Panc1 (cell line): ENCODE data around the gene IBA57. TPM values are rescaled to one million over a fixed set of nuclear protein-coding genes. Genes with fewer than 3 reads are reported as not detected.

Experiments
- ATAC-seq: fragments of 200-7000 bp; cut with Tn5 transposase; 2 replicates; pipeline ENCODE4 v1.9.1; 2020; ENCODE audit warnings: mild to moderate bottlenecking, moderate library complexity
- BruUV-seq: library from RNA; stranded (reverse); fragments of 400-500 nt; replicated peaks from 2 replicates; lab custom pipeline; 2021; lab: Mats Ljungman, UMichigan
- CTCF ChIA-PET: fragments of 300-600 bp; sonication (Branson Sonifier 250); formaldehyde crosslinking; loops from one replicate; lab custom pipeline; 2022; ENCODE audit warnings: antibody characterized with exemption; lab: Charles Lee
- POLR2A ChIA-PET: fragments of 300-600 bp; sonication (Branson Sonifier 250); formaldehyde crosslinking; loops from one replicate; lab custom pipeline; 2022; ENCODE audit warnings: antibody characterized with exemption; lab: Charles Lee
- DNase-seq: peaks from one replicate; pipeline ENCODE4 v3.0.0-alpha.2; 2010; ENCODE audit warnings: low read depth, low spot score
- H3K27ac ChIP-seq: 2 replicates; pipeline ENCODE4 v1.5.1; 2011; ENCODE audit warnings: mild to moderate bottlenecking, low read length, inconsistent platforms
- H3K27me3 ChIP-seq: fragments of 200-500 bp; sonication (Bioruptor generic); 2 replicates; pipeline ENCODE4 v1.6.0; 2014; ENCODE audit warnings: low read length, inconsistent platforms; ENCODE audit not compliant: control insufficient read depth, insufficient read depth
- H3K36me3 ChIP-seq: fragments of 200-500 bp; sonication (Bioruptor generic); 2 replicates; pipeline ENCODE4 v1.5.1; 2014; ENCODE audit warnings: inconsistent platforms, mild to moderate bottlenecking, low read length, moderate library complexity; ENCODE audit not compliant: control insufficient read depth, insufficient read depth
- H3K4me1 ChIP-seq: 2 replicates; pipeline ENCODE4 v1.5.1; 2011; ENCODE audit warnings: inconsistent platforms, mild to moderate bottlenecking, low read length, moderate library complexity; ENCODE audit not compliant: control insufficient read depth, insufficient read depth
- H3K4me3 ChIP-seq, 2 experiments: 2 replicates each; pipeline ENCODE4 v1.5.1; 2011 to 2012; ENCODE audit warnings: low read depth in 2 of 2, low read length in 2 of 2, mild to moderate bottlenecking in 2 of 2, inconsistent platforms in 1 of 2, moderate library complexity in 1 of 2
- H3K9me3 ChIP-seq: fragments of 200-500 bp; sonication (Bioruptor generic); 2 replicates; pipeline ENCODE4 v1.5.1; 2014; ENCODE audit warnings: low read depth, mild to moderate bottlenecking, inconsistent platforms, low read length, moderate library complexity; ENCODE audit not compliant: control insufficient read depth, insufficient read depth
- POLR2AphosphoS5 ChIP-seq: IDR thresholded peaks from 2 replicates; pipeline ENCODE4 v1.6.1; 2012; ENCODE audit warnings: mild to moderate bottlenecking, low read depth, low read length, moderate library complexity
- SIN3A ChIP-seq: IDR thresholded peaks from 2 replicates; pipeline ENCODE4 v1.6.1; 2012; ENCODE audit warnings: low read depth, mild to moderate bottlenecking, low read length, moderate library complexity, borderline replicate concordance; ENCODE audit not compliant: insufficient read depth
- TCF7L2 ChIP-seq: IDR thresholded peaks from 2 replicates; pipeline ENCODE4 v1.6.1; 2011; ENCODE audit warnings: mild to moderate bottlenecking, low read depth, low read length, inconsistent platforms
- in situ Hi-C: cut with HindIII; loops from 2 replicates; pipeline ENCODE4 v1.10.0; 2016; ENCODE audit warnings: low sequenced_read_pairs, low pct_unique_long_range_greater_than_20kb
- intact Hi-C: fragments of 100-400 bp; cut with micrococcal nuclease; formaldehyde crosslinking; loops from one replicate; pipeline ENCODE4 v1.10.0; 2022; ENCODE audit not compliant: unreplicated experiment
- total RNA-seq: library from RNA; stranded (reverse); gene quantifications from one replicate; pipeline ENCODE4 v1.2.1, GENCODE V29; 2021; ENCODE audit not compliant: unreplicated experiment
- TF ChIP-seq, protein P1 (sequence below): fragments of 450-650 bp; IDR thresholded peaks from 2 replicates; pipeline ENCODE4 v1.5.1; 2017; ENCODE audit warnings: mild to moderate bottlenecking
- TF ChIP-seq, protein P2 (sequence below), 2 experiments: IDR thresholded peaks; 2 replicates each; pipeline ENCODE4 v1.6.1; 2011 to 2012; ENCODE audit warnings: low read depth in 2 of 2, control low read depth in 1 of 2, low read length in 1 of 2, mild to moderate bottlenecking in 1 of 2, moderate library complexity in 1 of 2; ENCODE audit not compliant: insufficient read depth in 1 of 2

The IBA57 gene
- total RNA-seq, 1 experiment from 2014 or later: 11.3 TPM

DNA sequence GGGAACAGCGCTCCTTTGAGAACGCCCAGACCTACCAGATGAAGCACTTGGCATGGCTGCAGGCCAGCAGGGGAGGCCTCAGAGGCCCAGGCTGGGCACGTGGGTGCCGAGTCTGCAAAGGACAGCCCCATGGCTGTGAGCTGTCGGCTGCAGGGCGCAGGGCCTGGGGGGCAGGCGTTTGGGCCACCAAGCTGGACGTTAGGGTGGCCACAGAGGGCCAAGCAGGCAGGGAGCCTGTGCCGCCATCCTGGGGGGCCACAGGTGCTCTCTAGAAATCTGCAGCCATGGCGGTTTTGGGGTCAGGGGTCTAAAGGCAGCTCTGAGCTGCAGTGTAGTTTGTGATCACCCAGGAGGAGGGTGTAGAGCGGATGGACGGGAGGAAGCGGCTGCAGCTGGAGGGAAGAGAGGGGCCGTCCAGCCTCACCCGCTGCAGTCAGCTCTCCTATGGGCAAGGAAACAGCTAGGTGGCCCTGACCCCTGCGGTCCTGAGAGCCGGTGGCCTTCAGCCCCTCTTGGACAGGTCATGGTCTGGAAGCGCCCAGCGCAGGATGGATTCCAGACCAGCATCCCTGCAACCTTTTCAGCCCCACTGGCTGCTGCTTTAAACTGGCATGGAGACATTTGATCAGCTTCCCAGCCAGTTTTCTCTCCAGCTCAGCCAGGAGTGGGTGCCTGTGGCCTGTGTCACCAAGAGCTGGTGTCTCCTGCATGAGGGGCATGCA is 11.0 kb downstream of the IBA57 start:
- DNase-seq (no peak), ATAC-seq (no peak)
- intact Hi-C loops: no loop called here
- CTCF ChIA-PET: no interaction called here
- Histone ChIP-seq H3K4me1 (peaks cover 4% of the 10 kb centered on the region; the same call in 1 of the 2 replicates), H3K36me3 (no peaks in the 10 kb centered on the region), H3K4me3 (no peak overlapping the region), H3K27ac (no peak overlapping the region), H3K9me3 (no peaks in the 10 kb centered on the region), H3K27me3 (no peaks in the 10 kb centered on the region)
- BruUV-seq: no TSS peak
- TF ChIP-seq TCF7L2: no peak
- in situ Hi-C loops: no loop called here
- POLR2A ChIA-PET: no interaction called here

DNA sequence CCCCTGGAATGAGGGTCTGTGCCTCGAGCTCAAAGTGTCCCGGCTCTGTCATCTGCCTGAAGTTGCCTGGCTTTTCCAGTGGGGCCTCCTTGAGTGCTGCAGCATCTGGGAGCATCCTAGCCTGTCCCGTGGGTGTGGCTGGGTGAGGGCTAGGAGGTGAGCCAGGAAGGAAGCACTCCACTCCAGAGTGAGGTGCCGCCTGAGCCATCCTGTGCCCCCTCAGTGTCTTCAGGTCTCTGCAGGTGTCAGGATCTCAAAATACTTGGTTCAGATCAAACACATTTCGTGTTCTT is 11.5 kb downstream of the IBA57 start:
- TF ChIP-seq, protein P1, sequence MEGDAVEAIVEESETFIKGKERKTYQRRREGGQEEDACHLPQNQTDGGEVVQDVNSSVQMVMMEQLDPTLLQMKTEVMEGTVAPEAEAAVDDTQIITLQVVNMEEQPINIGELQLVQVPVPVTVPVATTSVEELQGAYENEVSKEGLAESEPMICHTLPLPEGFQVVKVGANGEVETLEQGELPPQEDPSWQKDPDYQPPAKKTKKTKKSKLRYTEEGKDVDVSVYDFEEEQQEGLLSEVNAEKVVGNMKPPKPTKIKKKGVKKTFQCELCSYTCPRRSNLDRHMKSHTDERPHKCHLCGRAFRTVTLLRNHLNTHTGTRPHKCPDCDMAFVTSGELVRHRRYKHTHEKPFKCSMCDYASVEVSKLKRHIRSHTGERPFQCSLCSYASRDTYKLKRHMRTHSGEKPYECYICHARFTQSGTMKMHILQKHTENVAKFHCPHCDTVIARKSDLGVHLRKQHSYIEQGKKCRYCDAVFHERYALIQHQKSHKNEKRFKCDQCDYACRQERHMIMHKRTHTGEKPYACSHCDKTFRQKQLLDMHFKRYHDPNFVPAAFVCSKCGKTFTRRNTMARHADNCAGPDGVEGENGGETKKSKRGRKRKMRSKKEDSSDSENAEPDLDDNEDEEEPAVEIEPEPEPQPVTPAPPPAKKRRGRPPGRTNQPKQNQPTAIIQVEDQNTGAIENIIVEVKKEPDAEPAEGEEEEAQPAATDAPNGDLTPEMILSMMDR: no peak
- TF ChIP-seq POLR2AphosphoS5 (no peak), SIN3A (no peak), TCF7L2 (no peak)
- TF ChIP-seq, protein P2, sequence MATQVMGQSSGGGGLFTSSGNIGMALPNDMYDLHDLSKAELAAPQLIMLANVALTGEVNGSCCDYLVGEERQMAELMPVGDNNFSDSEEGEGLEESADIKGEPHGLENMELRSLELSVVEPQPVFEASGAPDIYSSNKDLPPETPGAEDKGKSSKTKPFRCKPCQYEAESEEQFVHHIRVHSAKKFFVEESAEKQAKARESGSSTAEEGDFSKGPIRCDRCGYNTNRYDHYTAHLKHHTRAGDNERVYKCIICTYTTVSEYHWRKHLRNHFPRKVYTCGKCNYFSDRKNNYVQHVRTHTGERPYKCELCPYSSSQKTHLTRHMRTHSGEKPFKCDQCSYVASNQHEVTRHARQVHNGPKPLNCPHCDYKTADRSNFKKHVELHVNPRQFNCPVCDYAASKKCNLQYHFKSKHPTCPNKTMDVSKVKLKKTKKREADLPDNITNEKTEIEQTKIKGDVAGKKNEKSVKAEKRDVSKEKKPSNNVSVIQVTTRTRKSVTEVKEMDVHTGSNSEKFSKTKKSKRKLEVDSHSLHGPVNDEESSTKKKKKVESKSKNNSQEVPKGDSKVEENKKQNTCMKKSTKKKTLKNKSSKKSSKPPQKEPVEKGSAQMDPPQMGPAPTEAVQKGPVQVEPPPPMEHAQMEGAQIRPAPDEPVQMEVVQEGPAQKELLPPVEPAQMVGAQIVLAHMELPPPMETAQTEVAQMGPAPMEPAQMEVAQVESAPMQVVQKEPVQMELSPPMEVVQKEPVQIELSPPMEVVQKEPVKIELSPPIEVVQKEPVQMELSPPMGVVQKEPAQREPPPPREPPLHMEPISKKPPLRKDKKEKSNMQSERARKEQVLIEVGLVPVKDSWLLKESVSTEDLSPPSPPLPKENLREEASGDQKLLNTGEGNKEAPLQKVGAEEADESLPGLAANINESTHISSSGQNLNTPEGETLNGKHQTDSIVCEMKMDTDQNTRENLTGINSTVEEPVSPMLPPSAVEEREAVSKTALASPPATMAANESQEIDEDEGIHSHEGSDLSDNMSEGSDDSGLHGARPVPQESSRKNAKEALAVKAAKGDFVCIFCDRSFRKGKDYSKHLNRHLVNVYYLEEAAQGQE (IDR thresholded peaks at IDR 0.05; ENCODE audit: insufficient read depth in 1 of 2, low read depth in 2 of 2, low read length in 1 of 2): no peak
- ChIA-PET POLR2A (no interaction called here), CTCF (no interaction called here)
- H3K9me3 ChIP-seq: no peaks in the 10 kb centered on the region
- BruUV-seq: no TSS peak
- DNase-seq (no peak), ATAC-seq (no peak)
- no peaks in the 10 kb centered on the region for H3K36me3 ChIP-seq
- intact Hi-C loops (no loop called here), in situ Hi-C loops (no loop called here)
- no peak overlapping the region for H3K27ac ChIP-seq
- H3K4me3 ChIP-seq: no peak overlapping the region
- H3K27me3 ChIP-seq: no peaks in the 10 kb centered on the region
- H3K4me1 ChIP-seq: peaks cover 4% of the 10 kb centered on the region; the same call in 1 of the 2 replicates
